DOHH2 (cell line): Measurements from ENCODE around the gene SUPT20HL1.

Experiments
- H3F3A ChIP-seq: fragments of 200-600 bp; sonication (generic), shearing (Covaris generic); 2 replicates; pipeline ENCODE4 v1.6.0; 2016; ENCODE audit warnings: antibody characterized with exemption, mild to moderate bottlenecking; ENCODE audit not compliant: control insufficient read depth, insufficient read depth
- H3K27ac ChIP-seq: fragments of 200-600 bp; sonication (generic); 2 replicates; pipeline ENCODE4 v1.5.1; 2014; ENCODE audit warnings: low read depth, mild to moderate bottlenecking, low read length, moderate library complexity
- H3K27me3 ChIP-seq: fragments of 200-600 bp; sonication (generic); 2 replicates; pipeline ENCODE4 v1.6.1; 2014; ENCODE audit warnings: mild to moderate bottlenecking, low read length, mixed read lengths; ENCODE audit not compliant: control insufficient read depth
- H3K36me3 ChIP-seq: fragments of 200-600 bp; sonication (generic); 2 replicates; pipeline ENCODE4 v1.6.1; 2014; ENCODE audit warnings: mild to moderate bottlenecking, low read length, moderate library complexity, mixed read lengths; ENCODE audit not compliant: control insufficient read depth
- H3K4me1 ChIP-seq: fragments of 200-600 bp; sonication (generic); 2 replicates; pipeline ENCODE4 v1.6.1; 2014; ENCODE audit warnings: mild to moderate bottlenecking, low read length, mixed read lengths; ENCODE audit not compliant: control insufficient read depth
- H3K4me2 ChIP-seq: fragments of 200-600 bp; sonication (generic); 2 replicates; pipeline ENCODE4 v1.6.0; 2014; ENCODE audit warnings: mild to moderate bottlenecking, low read length, moderate library complexity
- H3K4me3 ChIP-seq: fragments of 200-600 bp; sonication (generic); 2 replicates; pipeline ENCODE4 v1.5.1; 2014; ENCODE audit warnings: mild to moderate bottlenecking, low read length, mixed read lengths
- H3K79me2 ChIP-seq: fragments of 200-600 bp; sonication (generic); 2 replicates; pipeline ENCODE4 v1.6.1; 2014; ENCODE audit warnings: mild to moderate bottlenecking, low read length, mixed read lengths; ENCODE audit not compliant: control insufficient read depth
- H3K9me2 ChIP-seq: fragments of 200-600 bp; sonication (generic); replicated peaks from 2 replicates; pipeline ENCODE4 v1.6.1; 2014; ENCODE audit warnings: mild to moderate bottlenecking, low read length, mixed read lengths; ENCODE audit not compliant: control insufficient read depth
- H3K9me3 ChIP-seq: fragments of 200-600 bp; sonication (generic); 2 replicates; pipeline ENCODE4 v1.6.1; 2014; ENCODE audit warnings: antibody characterized with exemption, low read length, mixed read lengths; ENCODE audit not compliant: control insufficient read depth, insufficient read depth
- H4K20me1 ChIP-seq: fragments of 200-600 bp; sonication (generic); 2 replicates; pipeline ENCODE4 v1.6.0; 2014; ENCODE audit warnings: low read depth, mild to moderate bottlenecking, antibody characterized with exemption, low read length, moderate library complexity; ENCODE audit not compliant: control insufficient read depth, insufficient read depth
- CTCF ChIP-seq: fragments of 200-600 bp; sonication (generic); IDR thresholded peaks from one replicate; pipeline ENCODE4 v1.5.1; 2014; ENCODE audit warnings: antibody characterized with exemption, mild to moderate bottlenecking, low read depth, low read length; ENCODE audit not compliant: poor library complexity, severe bottlenecking
- EZH2phosphoT487 ChIP-seq: fragments of 200-600 bp; sonication (generic); IDR thresholded peaks from 2 replicates; pipeline ENCODE4 v1.6.1; 2017; ENCODE audit warnings: borderline replicate concordance, mild to moderate bottlenecking, antibody characterized with exemption, low read length, moderate library complexity, mixed read lengths

Gene SUPT20HL1

DNA sequence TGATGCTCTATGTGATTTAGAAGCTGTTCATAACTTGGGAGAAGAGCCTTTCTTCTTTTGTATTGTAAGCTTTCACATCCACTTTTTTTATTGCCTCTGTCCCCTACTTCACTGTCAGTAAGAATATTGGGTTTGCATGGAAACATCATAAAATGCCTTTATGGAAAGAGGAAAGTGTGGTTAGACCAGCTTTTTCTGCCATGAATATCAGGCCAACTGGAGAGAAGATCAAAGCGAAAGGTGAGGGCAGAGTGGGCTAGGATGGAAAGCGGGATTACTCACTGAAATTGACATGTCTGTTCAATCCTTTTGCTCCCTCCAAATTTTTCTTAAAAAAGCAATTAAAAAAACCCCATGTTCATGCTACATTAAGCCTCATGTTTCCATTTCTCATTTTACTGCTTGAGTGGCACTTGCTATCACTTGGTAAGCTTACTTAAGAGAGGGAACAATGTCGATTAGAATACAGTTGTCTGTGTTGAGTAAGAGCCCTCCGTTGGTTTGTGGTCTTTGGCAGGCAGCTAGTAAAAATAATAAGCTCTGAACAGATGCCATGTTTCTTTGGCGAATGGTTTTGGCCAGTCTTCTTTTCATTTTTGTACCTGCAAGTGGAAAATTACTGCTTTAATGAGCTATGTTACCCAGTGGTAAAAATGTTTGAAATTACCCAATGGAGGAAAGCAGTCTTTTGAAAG is 35.9 kb downstream of the SUPT20HL1 start:
- H3K27ac ChIP-seq: no peak overlapping the region
- no peaks in the 10 kb centered on the region for H3K9me2 ChIP-seq
- H3K4me1 ChIP-seq: no peaks in the 10 kb centered on the region

GRCh38 chrX:24396931-24397279 is 36.5 kb downstream of the SUPT20HL1 start:
- TF ChIP-seq CTCF (no peak), EZH2phosphoT487 (no peak)
- Histone ChIP-seq H3K27me3 (no peaks in the 10 kb centered on the region), H3K4me3 (no peak overlapping the region), H3K27ac (no peak overlapping the region), H3F3A (no peaks in the 10 kb centered on the region), H3K4me2 (no peak overlapping the region), H3K4me1 (no peaks in the 10 kb centered on the region), H3K79me2 (no peaks in the 10 kb centered on the region), H3K9me2 (no peaks in the 10 kb centered on the region), H3K9me3 (no peaks in the 10 kb centered on the region), H3K36me3 (no peaks in the 10 kb centered on the region), H4K20me1 (no peaks in the 10 kb centered on the region)

More for the DNA sequence above, 35.9 kb downstream of the SUPT20HL1 start:
- Histone ChIP-seq H3K36me3 (no peaks in the 10 kb centered on the region), H3K4me2 (no peak overlapping the region), H3F3A (no peaks in the 10 kb centered on the region), H3K79me2 (no peaks in the 10 kb centered on the region), H3K4me3 (no peak overlapping the region), H3K27me3 (no peaks in the 10 kb centered on the region), H4K20me1 (no peaks in the 10 kb centered on the region), H3K9me3 (no peaks in the 10 kb centered on the region)
- TF ChIP-seq EZH2phosphoT487 (no peak), CTCF (no peak)

DNA sequence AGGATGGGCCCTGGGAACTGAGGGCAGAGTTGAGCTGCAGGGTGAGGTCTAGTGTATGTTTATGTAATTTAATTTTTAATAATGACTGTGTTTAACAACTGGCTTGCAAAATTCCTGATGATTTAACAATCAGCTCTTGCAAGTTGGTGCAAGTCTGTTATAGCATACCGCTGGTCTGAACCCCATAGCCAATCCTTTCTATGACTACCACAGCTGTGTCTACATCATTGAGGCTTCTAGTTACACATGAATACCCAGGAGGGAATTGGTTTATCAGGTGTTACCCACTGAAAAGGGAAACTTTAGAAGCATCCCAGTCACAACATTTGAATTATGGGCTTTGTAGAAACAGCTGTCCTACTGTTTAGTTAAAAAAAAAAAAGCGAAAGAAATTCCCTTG is 38.3 kb downstream of the SUPT20HL1 start:
- Histone ChIP-seq H3K4me1 (no peaks in the 10 kb centered on the region), H3K27me3 (no peaks in the 10 kb centered on the region), H4K20me1 (no peaks in the 10 kb centered on the region), H3K9me3 (no peaks in the 10 kb centered on the region), H3K79me2 (no peaks in the 10 kb centered on the region), H3K27ac (no peak overlapping the region), H3K9me2 (no peaks in the 10 kb centered on the region), H3K4me3 (no peak overlapping the region), H3K4me2 (no peak overlapping the region), H3K36me3 (no peaks in the 10 kb centered on the region), H3F3A (no peaks in the 10 kb centered on the region)
- TF ChIP-seq CTCF: no peak
- no peak for TF ChIP-seq EZH2phosphoT487

DNA sequence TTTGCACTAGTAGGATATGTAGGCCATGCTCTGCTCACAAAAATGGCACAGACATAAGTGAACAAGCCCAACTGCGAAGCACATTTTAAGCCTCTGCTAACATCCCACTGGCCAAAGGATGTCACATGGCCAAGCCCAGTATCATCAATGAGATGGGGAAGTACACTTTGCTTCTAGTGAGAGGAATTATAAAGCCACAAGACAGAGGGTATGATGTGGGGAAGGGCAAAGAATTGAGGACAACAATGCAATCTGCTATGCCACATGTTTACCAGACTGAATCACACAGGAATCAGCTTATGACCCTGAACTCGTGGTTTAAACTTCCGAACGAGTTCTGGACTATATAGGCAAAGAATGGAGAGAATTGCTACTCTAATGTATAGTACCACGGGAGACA is 39.1 kb downstream of the SUPT20HL1 start:
- H3K4me3 ChIP-seq: no peak overlapping the region
- H3K79me2 ChIP-seq: no peaks in the 10 kb centered on the region
- H3K36me3 ChIP-seq: no peaks in the 10 kb centered on the region
- no peak overlapping the region for H3K27ac ChIP-seq
- no peaks in the 10 kb centered on the region for H3K9me2 ChIP-seq
- no peaks in the 10 kb centered on the region for H4K20me1 ChIP-seq
- no peaks in the 10 kb centered on the region for H3K27me3 ChIP-seq
- H3K9me3 ChIP-seq: no peaks in the 10 kb centered on the region
- no peaks in the 10 kb centered on the region for H3F3A ChIP-seq
- no peak for TF ChIP-seq CTCF
- TF ChIP-seq EZH2phosphoT487: no peak
- no peak overlapping the region for H3K4me2 ChIP-seq
- no peaks in the 10 kb centered on the region for H3K4me1 ChIP-seq
